Spleen (tissue), 7 donors: Measurements from ENCODE around the gene SLC25A13.

Experiments
- POLR2A ChIP-seq, 3 donors: fragments of 450-650 bp; IDR thresholded peaks; one replicate each; pipeline ENCODE4 v1.5.1; 2017; ENCODE audit warnings: antibody characterized with exemption in 3 of 3, mild to moderate bottlenecking in 1 of 3
- POLR2AphosphoS5 ChIP-seq, 3 donors: sonication (generic); formaldehyde crosslinking; IDR thresholded peaks; one replicate each; pipeline ENCODE4 v1.5.1; 2017; ENCODE audit warnings: antibody characterized with exemption in 3 of 3
- TF ChIP-seq, protein P1 (sequence below), 11 experiments: fragments of 200-600 bp in 7 of 11; fragments of 450-650 bp in 4 of 11; sonication (generic) in 4 of 11; IDR thresholded peaks in 8 of 11; conservative IDR thresholded peaks in 3 of 11; 1 replicate in 7 of 11; 2 replicates in 4 of 11; pipeline versions ENCODE4 v1.4.0 to v1.8.0; 2016 to 2021; ENCODE audit warnings: antibody characterized with exemption in 11 of 11, inconsistent platforms in 4 of 11, mild to moderate bottlenecking in 1 of 11
- donor health status: DM: no; HTN: no; CAD: no; lungs with moderate emphysema.
- donor health status: DM: no; HTN: no; CAD: no.
- donor health status: DM: no; HTN: no; CAD: no.

DNA sequence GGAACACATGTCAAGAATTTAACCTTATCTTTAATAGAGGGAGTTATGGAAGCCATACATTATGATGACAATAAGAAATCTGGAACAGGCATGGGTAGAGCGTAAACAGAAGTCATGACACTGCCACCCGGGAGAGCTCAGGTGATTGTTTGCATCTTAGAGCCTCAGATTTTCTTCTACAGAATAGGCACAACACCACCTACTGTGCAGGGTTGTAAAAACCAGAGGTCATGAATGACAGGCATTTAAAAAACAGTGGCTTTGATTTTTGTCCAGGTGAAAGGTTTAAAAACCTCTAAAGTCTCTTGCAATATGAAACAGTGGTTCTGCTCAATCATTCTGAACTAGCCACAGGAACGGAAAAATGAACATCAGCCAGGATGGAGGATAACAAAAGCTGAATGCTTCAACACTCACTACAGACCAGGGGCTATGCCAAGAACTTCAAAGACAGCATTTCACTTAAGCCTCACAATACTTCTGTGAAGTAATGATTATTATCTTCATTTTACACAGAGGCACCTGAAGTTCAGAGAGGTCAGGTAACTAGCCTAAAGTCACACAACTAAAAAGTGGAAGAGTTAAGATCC lies 123.8 kb downstream of the SLC25A13 start:
- TF ChIP-seq POLR2A (IDR thresholded peaks at IDR 0.05): no peak
- TF ChIP-seq, protein P1, sequence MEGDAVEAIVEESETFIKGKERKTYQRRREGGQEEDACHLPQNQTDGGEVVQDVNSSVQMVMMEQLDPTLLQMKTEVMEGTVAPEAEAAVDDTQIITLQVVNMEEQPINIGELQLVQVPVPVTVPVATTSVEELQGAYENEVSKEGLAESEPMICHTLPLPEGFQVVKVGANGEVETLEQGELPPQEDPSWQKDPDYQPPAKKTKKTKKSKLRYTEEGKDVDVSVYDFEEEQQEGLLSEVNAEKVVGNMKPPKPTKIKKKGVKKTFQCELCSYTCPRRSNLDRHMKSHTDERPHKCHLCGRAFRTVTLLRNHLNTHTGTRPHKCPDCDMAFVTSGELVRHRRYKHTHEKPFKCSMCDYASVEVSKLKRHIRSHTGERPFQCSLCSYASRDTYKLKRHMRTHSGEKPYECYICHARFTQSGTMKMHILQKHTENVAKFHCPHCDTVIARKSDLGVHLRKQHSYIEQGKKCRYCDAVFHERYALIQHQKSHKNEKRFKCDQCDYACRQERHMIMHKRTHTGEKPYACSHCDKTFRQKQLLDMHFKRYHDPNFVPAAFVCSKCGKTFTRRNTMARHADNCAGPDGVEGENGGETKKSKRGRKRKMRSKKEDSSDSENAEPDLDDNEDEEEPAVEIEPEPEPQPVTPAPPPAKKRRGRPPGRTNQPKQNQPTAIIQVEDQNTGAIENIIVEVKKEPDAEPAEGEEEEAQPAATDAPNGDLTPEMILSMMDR (IDR thresholded peaks at IDR 0.05 in 8 of 11, conservative IDR thresholded peaks at IDR 0.05 in 3 of 11): no peak
- no peak for TF ChIP-seq POLR2AphosphoS5 (IDR thresholded peaks at IDR 0.05)
